RKO (cell line): ENCODE data around the gene SLC15A4.
A peak's percentile ranks its signal among the peaks of the same experiment; 100 is the strongest.

Source experiments
- DNase-seq: peaks from one replicate; pipeline ENCODE4 v3.0.0-alpha.2; 2016; ENCODE audit warnings: low spot score

The SLC15A4 gene

DNA sequence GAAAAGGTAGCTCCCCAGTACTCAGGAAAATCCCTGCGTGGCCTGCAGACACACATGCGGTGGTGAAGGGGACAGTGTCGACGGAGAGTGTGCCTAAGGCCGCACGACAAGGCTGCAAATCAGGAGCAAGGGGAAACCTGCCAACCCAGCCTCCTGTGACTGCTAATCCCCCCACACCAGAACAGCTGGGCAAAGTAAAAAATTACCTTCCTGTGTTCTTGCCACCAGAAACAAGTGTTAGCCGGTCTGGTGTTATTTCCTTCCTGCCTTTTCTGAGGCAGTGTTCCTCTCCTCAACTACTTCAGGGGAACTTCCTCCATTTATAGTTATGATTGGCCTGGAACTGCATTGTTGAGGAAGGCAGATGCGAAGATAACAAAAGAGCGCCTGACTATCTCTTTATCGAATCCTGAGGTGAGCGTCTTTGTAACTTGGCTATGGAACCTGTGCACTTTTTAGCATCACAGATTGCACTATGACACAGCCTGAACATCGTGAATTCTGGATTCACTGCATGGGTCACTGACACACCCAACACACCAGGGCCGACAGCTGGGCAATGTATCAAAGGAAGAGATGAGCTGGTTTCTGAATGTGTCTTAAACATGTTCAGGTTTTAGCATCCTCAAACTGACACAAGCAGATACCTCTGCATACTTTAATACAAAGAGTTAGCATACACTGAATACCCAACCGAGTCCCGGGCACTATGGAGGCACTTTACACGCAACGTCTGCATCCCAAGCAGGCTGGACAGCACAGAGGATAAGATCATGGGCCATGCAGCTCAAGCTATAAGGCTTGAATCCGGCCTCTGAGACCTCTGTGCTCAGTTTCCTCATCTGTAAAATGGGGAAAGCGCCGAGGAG lies 28.9 kb downstream of the SLC15A4 start:
- DNase-seq, result no peak

DNA sequence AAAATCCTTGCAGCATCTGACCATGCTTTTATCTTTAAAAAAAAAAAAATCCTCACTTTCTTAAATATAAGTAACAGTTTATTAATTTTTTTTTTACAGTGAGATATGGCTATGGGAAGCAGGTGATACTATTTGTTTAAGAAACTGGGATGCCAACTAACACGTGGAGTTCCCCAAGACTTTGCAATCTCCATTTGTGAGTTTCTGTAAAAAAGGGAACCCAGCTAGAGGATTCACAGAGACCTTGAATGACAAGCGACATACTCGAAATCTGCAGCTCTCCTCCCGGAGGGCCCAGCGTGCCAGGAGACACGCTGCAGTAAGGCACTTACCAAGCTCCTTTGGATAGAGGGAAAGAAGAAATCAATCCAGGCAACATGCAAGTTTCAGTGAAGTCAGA lies 30.1 kb downstream of the SLC15A4 start:
- DNase-seq, result no peak

DNA sequence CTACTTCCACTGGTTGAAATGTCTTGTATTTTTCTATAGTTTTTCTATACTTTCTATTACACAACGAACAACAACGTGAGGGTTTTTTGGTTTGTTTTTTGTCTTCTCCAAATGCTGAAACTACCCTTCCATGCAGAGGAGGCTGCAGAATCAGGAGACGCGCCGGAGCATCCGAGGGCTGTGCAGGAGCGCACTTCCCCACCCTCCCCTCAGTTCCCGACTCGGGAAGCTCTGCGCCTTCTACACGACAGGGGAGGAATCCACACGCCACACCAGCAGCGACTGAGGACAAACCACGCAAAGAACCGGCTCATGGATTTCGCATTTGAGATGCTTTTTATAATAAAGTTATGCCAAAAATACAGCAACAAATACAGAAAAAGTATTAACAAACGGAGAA lies 30.9 kb downstream of the SLC15A4 start:
- DNase-seq, result no peak

GRCh38 chr12:128792398-128792797 lies 31.4 kb downstream of the SLC15A4 start:
- no peak for DNase-seq

GRCh38 chr12:128791395-128792322 lies 32.1 kb downstream of the SLC15A4 start:
- no peak for DNase-seq

DNA sequence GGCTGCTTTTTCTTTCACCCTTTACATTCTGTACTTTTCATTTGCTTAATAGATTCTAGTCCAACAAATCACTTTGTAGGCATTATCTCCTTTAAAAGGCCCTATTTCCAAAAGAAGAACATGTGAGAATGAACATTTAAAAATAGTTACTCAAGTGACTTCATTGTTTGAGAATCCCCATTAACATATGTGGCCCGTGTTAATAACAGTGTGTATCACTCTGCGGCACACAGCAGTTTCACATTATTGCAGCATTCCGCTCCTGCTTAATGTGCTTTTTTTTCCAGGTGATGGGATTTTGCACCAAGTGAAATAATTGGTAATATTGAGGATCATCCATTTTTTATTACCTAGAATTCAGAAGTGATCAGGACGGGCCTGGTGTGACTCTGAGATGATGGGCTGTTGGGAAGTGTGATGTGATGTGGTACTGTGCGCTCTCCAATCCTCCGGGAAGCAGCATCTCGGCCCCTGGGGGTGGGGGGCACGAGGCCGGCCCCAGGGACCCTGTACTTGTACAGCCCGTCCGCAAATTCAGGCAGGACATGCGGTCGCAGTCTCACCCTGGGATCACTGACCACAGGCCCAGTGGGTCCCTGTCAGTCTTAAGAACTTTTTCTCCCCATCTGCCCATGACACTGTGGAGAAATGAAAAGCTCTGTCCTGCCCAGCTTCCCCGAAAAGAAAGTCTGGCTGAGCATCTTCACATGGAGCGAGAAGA lies 32.9 kb downstream of the SLC15A4 start:
- DNase-seq, result no peak

- DNase-seq, result no peak
Measured at GRCh38 chr12:128790221-128790620, 33.5 kb downstream of the SLC15A4 start.

- DNase-seq, result no peak
Measured at GRCh38 chr12:128789356-128789929, 34.3 kb downstream of the SLC15A4 start.

GRCh38 chr12:128787827-128788226 lies 35.9 kb downstream of the SLC15A4 start:
- DNase-seq, result no peak

GRCh38 chr12:128786741-128787391 lies 36.9 kb downstream of the SLC15A4 start:
- no peak for DNase-seq

GRCh38 chr12:128784030-128784760 lies 39.6 kb downstream of the SLC15A4 start:
- DNase-seq, result peak; percentile 52

- DNase-seq, result peak; percentile 34
Measured at GRCh38 chr12:128783129-128783574, 40.6 kb downstream of the SLC15A4 start.

DNA sequence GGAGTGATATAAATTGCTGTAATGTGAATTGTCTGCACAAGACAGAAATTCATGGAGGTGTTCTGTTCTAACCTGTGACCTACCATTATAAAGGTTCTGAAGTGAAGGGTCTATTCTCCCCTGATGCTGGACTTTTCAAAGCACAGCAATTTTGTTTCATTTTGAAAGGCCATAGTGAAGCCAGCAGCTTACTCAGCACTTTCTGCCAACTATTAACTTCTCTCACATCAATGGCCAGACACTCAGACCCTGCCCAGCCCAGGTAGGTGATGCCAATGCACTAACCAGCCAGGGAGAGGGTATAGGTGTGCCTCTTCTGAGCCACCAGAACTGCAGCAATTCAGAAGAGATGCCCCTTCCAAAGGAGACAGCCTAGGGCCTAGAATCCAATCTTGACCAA lies 43.9 kb downstream of the SLC15A4 start:
- DNase-seq, result no peak

DNA sequence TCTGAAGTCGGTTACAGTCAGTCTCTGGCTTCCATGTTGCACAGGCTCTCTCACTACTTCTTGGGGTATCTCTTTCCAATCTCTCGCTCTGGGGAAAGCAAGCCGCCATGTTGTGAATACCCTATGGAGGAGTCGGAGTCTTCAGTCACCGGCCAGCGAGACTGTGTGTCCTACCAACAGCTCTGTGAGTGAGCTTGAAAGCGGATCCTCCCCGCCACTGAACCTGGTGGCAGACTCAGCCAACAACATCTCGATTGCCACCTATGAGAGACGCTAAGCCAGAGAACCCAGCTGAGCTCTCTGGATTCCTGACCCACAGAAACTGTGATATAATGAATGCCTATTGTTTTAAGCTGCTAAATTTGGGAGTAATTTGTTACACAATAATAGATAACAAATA lies 51.5 kb downstream of the SLC15A4 start:
- no peak for DNase-seq

DNA sequence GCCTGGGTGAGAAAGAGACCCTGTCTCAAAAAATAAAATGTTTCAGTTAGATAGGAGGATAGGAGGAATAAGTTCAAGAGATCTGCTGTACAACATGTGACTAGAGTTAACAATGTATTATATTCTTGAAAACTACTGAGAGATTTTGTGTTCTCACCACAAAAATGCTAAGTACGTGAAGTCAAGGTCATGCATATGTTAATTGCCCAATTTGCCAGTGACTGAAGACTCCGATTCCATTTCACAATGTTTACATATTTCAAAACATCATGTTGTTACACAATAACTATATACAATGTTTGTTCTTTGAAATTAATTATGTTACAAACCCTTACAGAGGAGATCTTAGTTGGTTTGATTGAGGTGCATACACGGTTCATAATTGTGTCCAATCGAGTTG lies 52.1 kb downstream of the SLC15A4 start:
- no peak for DNase-seq

DNA sequence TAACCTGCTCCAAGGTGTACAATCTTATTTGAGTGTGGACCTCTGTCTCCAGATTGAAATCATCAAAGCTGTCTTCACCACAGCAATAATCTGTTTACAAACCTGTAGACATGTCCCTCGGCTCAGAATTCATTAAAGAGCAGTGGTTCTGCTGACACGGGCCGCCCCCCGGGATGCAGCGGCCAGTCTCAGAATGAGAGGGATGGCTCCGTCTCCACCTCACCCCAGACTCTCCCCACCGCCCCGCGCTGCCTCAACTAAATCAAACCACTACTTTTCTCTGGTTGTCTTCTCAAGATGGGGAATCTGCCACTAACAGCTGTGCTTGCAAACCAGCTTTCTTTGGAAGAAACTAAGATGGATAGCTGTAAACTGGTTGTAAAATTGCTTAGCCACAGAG lies 56.2 kb downstream of the SLC15A4 start:
- no peak for DNase-seq

DNA sequence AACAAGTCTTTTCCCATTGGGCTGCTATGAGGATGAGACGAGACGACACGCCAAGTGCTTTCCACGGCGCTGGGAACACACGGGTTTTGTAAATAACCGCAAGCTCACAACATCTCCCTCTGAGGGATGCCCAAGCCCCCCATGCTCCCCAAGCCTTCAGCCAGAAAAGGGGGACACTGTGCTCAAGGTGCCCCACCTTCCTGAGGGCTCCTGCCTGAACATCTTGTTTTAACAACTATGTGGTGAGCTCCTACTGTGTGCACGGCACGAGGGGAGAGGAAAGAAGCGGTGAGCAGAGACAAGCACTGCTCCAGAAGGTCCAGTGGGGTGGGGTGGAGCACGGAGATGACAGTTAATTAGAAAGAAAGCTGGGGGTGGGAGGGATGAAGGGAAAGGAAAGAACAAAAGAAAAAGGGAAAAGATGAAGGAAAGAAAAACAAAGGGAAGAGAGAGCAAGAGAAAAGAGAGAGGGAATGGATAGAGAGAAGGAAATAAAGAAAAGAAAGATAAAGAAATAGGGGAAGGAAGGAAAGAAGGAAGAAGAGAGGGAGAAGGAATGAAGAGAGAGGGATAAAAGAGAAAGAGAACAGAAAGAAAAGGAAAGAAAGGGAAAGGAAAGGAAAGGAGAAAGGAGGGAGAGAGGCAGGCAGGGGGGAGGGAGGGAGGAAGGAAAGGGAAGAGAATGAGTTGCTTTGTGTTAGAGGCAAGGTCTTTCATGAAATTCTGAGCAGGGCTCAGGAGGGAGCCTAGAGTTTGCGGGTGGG lies 56.8 kb downstream of the SLC15A4 start:
- no peak for DNase-seq

DNA sequence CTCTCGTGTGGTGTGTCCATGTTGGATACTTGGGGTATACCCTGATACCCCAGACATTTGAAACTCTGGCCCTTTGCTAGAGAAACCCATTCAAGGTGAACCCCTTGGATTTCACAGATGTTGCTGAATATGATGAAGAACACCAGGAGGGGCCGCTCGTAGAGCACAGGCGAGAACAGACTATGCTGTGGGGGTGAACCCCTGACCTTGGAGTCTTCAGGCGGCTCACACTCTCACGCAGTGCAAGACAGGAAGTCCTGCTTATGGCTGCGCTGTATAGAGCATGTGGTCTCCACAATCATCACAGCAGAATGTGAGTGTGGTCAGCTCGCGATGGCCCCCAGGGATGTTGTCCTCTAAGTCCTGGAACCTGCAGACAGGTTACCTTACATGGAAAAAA lies 60.4 kb downstream of the SLC15A4 start:
- no peak for DNase-seq

GRCh38 chr12:128761379-128761790 lies 62.4 kb downstream of the SLC15A4 start:
- DNase-seq, result no peak

GRCh38 chr12:128755566-128755965 lies 68.2 kb downstream of the SLC15A4 start:
- no peak for DNase-seq
